Panc1 (cell line): ENCODE results near the gene KCNK10. TPM values are rescaled to one million over a fixed set of nuclear protein-coding genes. Genes with fewer than 3 reads are reported as not detected.

ENCODE experiments used
- ATAC-seq: fragments of 200-7000 bp; cut with Tn5 transposase; 2 replicates; pipeline ENCODE4 v1.9.1; 2020; ENCODE audit warnings: mild to moderate bottlenecking, moderate library complexity
- BruUV-seq: library from RNA; stranded (reverse); fragments of 400-500 nt; replicated peaks from 2 replicates; lab custom pipeline; 2021; lab: Mats Ljungman, UMichigan
- CTCF ChIA-PET: fragments of 300-600 bp; sonication (Branson Sonifier 250); formaldehyde crosslinking; loops from one replicate; lab custom pipeline; 2022; ENCODE audit warnings: antibody characterized with exemption; lab: Charles Lee
- POLR2A ChIA-PET: fragments of 300-600 bp; sonication (Branson Sonifier 250); formaldehyde crosslinking; loops from one replicate; lab custom pipeline; 2022; ENCODE audit warnings: antibody characterized with exemption; lab: Charles Lee
- DNase-seq: peaks from one replicate; pipeline ENCODE4 v3.0.0-alpha.2; 2010; ENCODE audit warnings: low read depth, low spot score
- H3K27ac ChIP-seq: 2 replicates; pipeline ENCODE4 v1.5.1; 2011; ENCODE audit warnings: mild to moderate bottlenecking, low read length, inconsistent platforms
- H3K27me3 ChIP-seq: fragments of 200-500 bp; sonication (Bioruptor generic); 2 replicates; pipeline ENCODE4 v1.6.0; 2014; ENCODE audit warnings: low read length, inconsistent platforms; ENCODE audit not compliant: control insufficient read depth, insufficient read depth
- H3K36me3 ChIP-seq: fragments of 200-500 bp; sonication (Bioruptor generic); 2 replicates; pipeline ENCODE4 v1.5.1; 2014; ENCODE audit warnings: inconsistent platforms, mild to moderate bottlenecking, low read length, moderate library complexity; ENCODE audit not compliant: control insufficient read depth, insufficient read depth
- H3K4me1 ChIP-seq: 2 replicates; pipeline ENCODE4 v1.5.1; 2011; ENCODE audit warnings: inconsistent platforms, mild to moderate bottlenecking, low read length, moderate library complexity; ENCODE audit not compliant: control insufficient read depth, insufficient read depth
- H3K4me3 ChIP-seq, 2 experiments: 2 replicates each; pipeline ENCODE4 v1.5.1; 2011 to 2012; ENCODE audit warnings: low read depth in 2 of 2, low read length in 2 of 2, mild to moderate bottlenecking in 2 of 2, inconsistent platforms in 1 of 2, moderate library complexity in 1 of 2
- H3K9me3 ChIP-seq: fragments of 200-500 bp; sonication (Bioruptor generic); 2 replicates; pipeline ENCODE4 v1.5.1; 2014; ENCODE audit warnings: low read depth, mild to moderate bottlenecking, inconsistent platforms, low read length, moderate library complexity; ENCODE audit not compliant: control insufficient read depth, insufficient read depth
- POLR2AphosphoS5 ChIP-seq: IDR thresholded peaks from 2 replicates; pipeline ENCODE4 v1.6.1; 2012; ENCODE audit warnings: mild to moderate bottlenecking, low read depth, low read length, moderate library complexity
- REST ChIP-seq, 2 experiments: IDR thresholded peaks; 2 replicates each; pipeline ENCODE4 v1.6.1; 2011 to 2012; ENCODE audit warnings: low read depth in 2 of 2, control low read depth in 1 of 2, low read length in 1 of 2, mild to moderate bottlenecking in 1 of 2, moderate library complexity in 1 of 2; ENCODE audit not compliant: insufficient read depth in 1 of 2
- SIN3A ChIP-seq: IDR thresholded peaks from 2 replicates; pipeline ENCODE4 v1.6.1; 2012; ENCODE audit warnings: low read depth, mild to moderate bottlenecking, low read length, moderate library complexity, borderline replicate concordance; ENCODE audit not compliant: insufficient read depth
- TCF7L2 ChIP-seq: IDR thresholded peaks from 2 replicates; pipeline ENCODE4 v1.6.1; 2011; ENCODE audit warnings: mild to moderate bottlenecking, low read depth, low read length, inconsistent platforms
- in situ Hi-C: cut with HindIII; loops from 2 replicates; pipeline ENCODE4 v1.10.0; 2016; ENCODE audit warnings: low sequenced_read_pairs, low pct_unique_long_range_greater_than_20kb
- intact Hi-C: fragments of 100-400 bp; cut with micrococcal nuclease; formaldehyde crosslinking; loops from one replicate; pipeline ENCODE4 v1.10.0; 2022; ENCODE audit not compliant: unreplicated experiment
- total RNA-seq: library from RNA; stranded (reverse); gene quantifications from one replicate; pipeline ENCODE4 v1.2.1, GENCODE V29; 2021; ENCODE audit not compliant: unreplicated experiment
- TF ChIP-seq, protein P1 (sequence below): fragments of 450-650 bp; IDR thresholded peaks from 2 replicates; pipeline ENCODE4 v1.5.1; 2017; ENCODE audit warnings: mild to moderate bottlenecking

KCNK10 gene
- total RNA-seq, 1 experiment from 2014 or later, result 0.28 TPM

DNA sequence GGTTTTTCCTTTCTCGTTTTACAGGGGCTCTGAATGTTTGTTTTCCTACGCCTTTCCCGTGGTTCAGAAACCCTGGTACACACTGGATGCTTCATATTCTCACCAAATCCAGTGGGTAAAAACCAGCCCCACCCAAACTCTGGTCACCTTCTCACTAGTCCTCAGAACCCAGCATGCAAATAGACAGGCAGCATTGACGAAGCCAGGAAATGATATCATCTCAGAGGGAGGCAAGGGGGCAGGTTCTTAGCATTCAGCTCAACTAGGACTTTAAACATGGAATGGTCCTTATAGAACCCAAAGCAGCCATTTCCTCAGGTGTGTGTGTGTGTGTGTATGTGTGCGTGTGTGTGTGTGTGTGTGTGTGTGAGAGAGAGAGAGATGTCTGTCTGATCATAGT, 142.0 kb downstream of the KCNK10 start:
- ChIA-PET POLR2A (no interaction called here), CTCF (no interaction called here)
- TF ChIP-seq SIN3A (no peak), TCF7L2 (no peak), REST (IDR thresholded peaks at IDR 0.05; ENCODE audit: insufficient read depth in 1 of 2, low read depth in 2 of 2, low read length in 1 of 2) (no peak), POLR2AphosphoS5 (no peak)
- TF ChIP-seq, protein P1, sequence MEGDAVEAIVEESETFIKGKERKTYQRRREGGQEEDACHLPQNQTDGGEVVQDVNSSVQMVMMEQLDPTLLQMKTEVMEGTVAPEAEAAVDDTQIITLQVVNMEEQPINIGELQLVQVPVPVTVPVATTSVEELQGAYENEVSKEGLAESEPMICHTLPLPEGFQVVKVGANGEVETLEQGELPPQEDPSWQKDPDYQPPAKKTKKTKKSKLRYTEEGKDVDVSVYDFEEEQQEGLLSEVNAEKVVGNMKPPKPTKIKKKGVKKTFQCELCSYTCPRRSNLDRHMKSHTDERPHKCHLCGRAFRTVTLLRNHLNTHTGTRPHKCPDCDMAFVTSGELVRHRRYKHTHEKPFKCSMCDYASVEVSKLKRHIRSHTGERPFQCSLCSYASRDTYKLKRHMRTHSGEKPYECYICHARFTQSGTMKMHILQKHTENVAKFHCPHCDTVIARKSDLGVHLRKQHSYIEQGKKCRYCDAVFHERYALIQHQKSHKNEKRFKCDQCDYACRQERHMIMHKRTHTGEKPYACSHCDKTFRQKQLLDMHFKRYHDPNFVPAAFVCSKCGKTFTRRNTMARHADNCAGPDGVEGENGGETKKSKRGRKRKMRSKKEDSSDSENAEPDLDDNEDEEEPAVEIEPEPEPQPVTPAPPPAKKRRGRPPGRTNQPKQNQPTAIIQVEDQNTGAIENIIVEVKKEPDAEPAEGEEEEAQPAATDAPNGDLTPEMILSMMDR, result no peak
- no peaks in the 10 kb centered on the region for H3K36me3 ChIP-seq
- ATAC-seq, result no peak
- BruUV-seq, result no TSS peak
- H3K4me1 ChIP-seq, result no peaks in the 10 kb centered on the region
- peaks cover 2% of the 10 kb centered on the region; the same call in 1 of the 2 replicates for H3K27me3 ChIP-seq
- H3K27ac ChIP-seq, result no peak overlapping the region
- intact Hi-C loops, result loop anchor here (10.0 kb wide), 1 partner anchor 236 kb away; no protein-coding TSS in a partner anchor
- H3K4me3 ChIP-seq, result no peak overlapping the region
- in situ Hi-C loops, result no loop called here
- no peak for DNase-seq
- no peaks in the 10 kb centered on the region for H3K9me3 ChIP-seq

DNA sequence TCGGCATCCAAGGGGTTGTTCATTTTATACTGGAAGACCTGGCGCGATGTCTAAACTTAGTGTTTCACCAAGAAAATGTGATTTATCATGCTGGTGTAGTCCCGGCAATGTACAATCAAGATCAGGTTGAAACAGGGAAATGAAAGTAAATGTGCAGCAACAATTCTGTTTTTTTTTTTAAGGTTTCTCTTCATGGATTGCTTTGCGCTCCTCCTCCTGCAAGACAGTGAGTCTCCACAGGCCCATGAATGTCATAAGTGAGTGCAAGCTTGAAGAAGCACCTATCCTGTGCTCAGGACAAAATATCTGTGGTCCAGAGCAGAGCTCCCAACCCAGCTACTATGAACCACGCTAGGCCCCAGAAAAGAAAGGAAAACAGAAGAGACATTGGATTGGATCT, 143.4 kb downstream of the KCNK10 start:
- intact Hi-C loops, result loop anchor here (10.0 kb wide), 1 partner anchor 235 kb away; no protein-coding TSS in a partner anchor
- Histone ChIP-seq H3K36me3 (no peaks in the 10 kb centered on the region), H3K27me3 (peaks cover 2% of the 10 kb centered on the region; the same call in 1 of the 2 replicates), H3K9me3 (no peaks in the 10 kb centered on the region), H3K4me3 (no peak overlapping the region), H3K4me1 (no peaks in the 10 kb centered on the region), H3K27ac (no peak overlapping the region)
- CTCF ChIA-PET, result no interaction called here
- in situ Hi-C loops, result no loop called here
- TF ChIP-seq POLR2AphosphoS5 (no peak), SIN3A (no peak), REST (IDR thresholded peaks at IDR 0.05; ENCODE audit: insufficient read depth in 1 of 2, low read depth in 2 of 2, low read length in 1 of 2) (no peak), TCF7L2 (no peak)
- TF ChIP-seq, protein P1, result no peak
- POLR2A ChIA-PET, result no interaction called here
- ATAC-seq, result no peak
- no TSS peak for BruUV-seq
- DNase-seq, result no peak
